WTC11 (cell line): ENCODE results near the gene MZT2B. TPM values are rescaled to one million over a fixed set of nuclear protein-coding genes. Genes with fewer than 3 reads are reported as not detected.
"Not testable (repeated sequence)": the region's sequence is repeated elsewhere in the genome, so short reads cannot be mapped to it uniquely, and the experiment has no call there.

Experiments
- ATAC-seq: fragments of 200-7000 bp; cut with Tn5 transposase; 2 replicates; pipeline ENCODE4 v1.10.0; 2021; ENCODE audit warnings: mild to moderate bottlenecking, moderate library complexity
- CTCF ChIA-PET: fragments of 300-600 bp; sonication (Branson Sonifier 250); formaldehyde crosslinking; loops from one replicate; lab custom pipeline; 2021; ENCODE audit warnings: antibody characterized with exemption; lab: Charles Lee
- POLR2A ChIA-PET: fragments of 350-600 bp; sonication (Branson Sonifier 250); formaldehyde crosslinking; loops from one replicate; lab custom pipeline; 2021; ENCODE audit warnings: antibody characterized with exemption; lab: Charles Lee
- DNase-seq: peaks from one replicate; pipeline ENCODE4 v3.0.0; 2021; ENCODE audit warnings: low spot score
- H3K27ac Mint-ChIP-seq: 2 replicates; pipeline ENCODE4 v1.8.0; 2021; ENCODE audit warnings: mixed read lengths
- H3K27me3 Mint-ChIP-seq: 2 replicates; pipeline ENCODE4 v1.8.0; 2021; ENCODE audit warnings: low read depth, mild to moderate bottlenecking, moderate library complexity, mixed read lengths
- H3K36me3 Mint-ChIP-seq: 2 replicates; pipeline ENCODE4 v1.8.0; 2021; ENCODE audit warnings: mixed read lengths
- H3K4me1 Mint-ChIP-seq: 2 replicates; pipeline ENCODE4 v1.8.0; 2022; ENCODE audit warnings: mixed read lengths
- H3K4me3 Mint-ChIP-seq: 2 replicates; pipeline ENCODE4 v1.8.0; 2021; ENCODE audit warnings: mild to moderate bottlenecking, moderate library complexity, mixed read lengths
- H3K9me3 Mint-ChIP-seq: 2 replicates; pipeline ENCODE4 v1.8.0; 2021; ENCODE audit warnings: mixed read lengths
- CDX4 ChIP-seq: fragments of 250-450 bp; sonication (Bioruptor Pico); IDR thresholded peaks from 2 replicates; pipeline ENCODE4 v1.9.0; 2021; ENCODE audit warnings: moderate library complexity, mild to moderate bottlenecking, inconsistent platforms, borderline replicate concordance
- CTCF ChIP-seq: fragments of 200-600 bp; IDR thresholded peaks from 2 replicates; pipeline ENCODE4 v1.8.0; 2022; ENCODE audit warnings: antibody characterized with exemption
- ERG ChIP-seq: fragments of 250-450 bp; sonication (Bioruptor Pico); IDR thresholded peaks from 2 replicates; pipeline ENCODE4 v1.8.0; 2021; ENCODE audit warnings: mild to moderate bottlenecking
- FOXP1 ChIP-seq: sonication (generic); formaldehyde crosslinking; IDR thresholded peaks from 2 replicates; pipeline ENCODE4 v1.8.0; 2022; ENCODE audit warnings: missing genetic modification reagents, mild to moderate bottlenecking, moderate library complexity, borderline replicate concordance
- JAZF1 ChIP-seq: fragments of 250-450 bp; sonication (Bioruptor Pico); IDR thresholded peaks from 2 replicates; pipeline ENCODE4 v1.9.0; 2021; ENCODE audit warnings: moderate library complexity, mild to moderate bottlenecking, inconsistent platforms
- OVOL2 ChIP-seq: fragments of 250-450 bp; sonication (Bioruptor Pico); IDR thresholded peaks from 2 replicates; pipeline ENCODE4 v1.9.0; 2021; ENCODE audit warnings: mild to moderate bottlenecking, borderline replicate concordance
- STAT6 ChIP-seq: sonication (generic); formaldehyde crosslinking; conservative IDR thresholded peaks from 2 replicates; pipeline ENCODE4 v1.8.1; 2023; ENCODE audit warnings: mild to moderate bottlenecking, low read depth, missing genetic modification reagents, moderate library complexity
- ZNF396 ChIP-seq: fragments of 250-450 bp; sonication (Bioruptor Pico); IDR thresholded peaks from 2 replicates; pipeline ENCODE4 v1.8.0; 2021; ENCODE audit warnings: mild to moderate bottlenecking, moderate library complexity, borderline replicate concordance
- total RNA-seq: library from RNA; stranded (reverse); gene quantifications from 3 replicates; pipeline ENCODE4 v1.2.3, GENCODE V29; 2021

MZT2B gene
- total RNA-seq, 1 experiment from 2014 or later: 183 TPM

GRCh38 chr2:130150181-130151144, 31.6 kb upstream of the MZT2B start:
- DNase-seq (no peak), ATAC-seq (peak; percentile 41)
- TF ChIP-seq FOXP1 (CRISPR knock-in tag) (no peak), CDX4 (CRISPR knock-in tag) (no peak), ERG (no peak), JAZF1 (CRISPR knock-in tag) (no peak), STAT6 (CRISPR knock-in tag) (no peak), CTCF (no peak), ZNF396 (CRISPR knock-in tag) (no peak), OVOL2 (no peak)
- Mint-ChIP-seq H3K4me3 (no peak overlapping the region), H3K4me1 (peaks cover 4% of the 10 kb centered on the region; the same call in 1 of the 2 replicates), H3K9me3 (no peaks in the 10 kb centered on the region), H3K27me3 (no peaks in the 10 kb centered on the region), H3K36me3 (peaks cover 10% of the 10 kb centered on the region), H3K27ac (peak overlapping the region; percentile 76; the same call in 1 of the 2 replicates)
- POLR2A ChIA-PET: no interaction called here
- CTCF ChIA-PET: no interaction called here

GRCh38 chr2:130151145-130151512, 30.9 kb upstream of the MZT2B start:
- POLR2A ChIA-PET, H3K27me3 Mint-ChIP-seq, H3K27ac Mint-ChIP-seq, CTCF ChIA-PET, H3K4me3 Mint-ChIP-seq, ATAC-seq, DNase-seq, H3K4me1 Mint-ChIP-seq, H3K9me3 Mint-ChIP-seq: not testable (repeated sequence)
- H3K36me3 Mint-ChIP-seq: peaks cover 14% of the 10 kb centered on the region

- H3K9me3 Mint-ChIP-seq, H3K4me1 Mint-ChIP-seq, DNase-seq, H3K27ac Mint-ChIP-seq, CTCF ChIA-PET, ATAC-seq, H3K27me3 Mint-ChIP-seq, POLR2A ChIA-PET, H3K4me3 Mint-ChIP-seq: not testable (repeated sequence)
- peaks cover 17% of the 10 kb centered on the region for H3K36me3 Mint-ChIP-seq
Observed at GRCh38 chr2:130152136-130152815, 29.8 kb upstream of the MZT2B start.
